Endothelial cell of umbilical vein (primary cell): ENCODE results near the gene KIF5C. TPM values are rescaled to one million over a fixed set of nuclear protein-coding genes. Genes with fewer than 3 reads are reported as not detected.

Experiments
- BruUV-seq: library from RNA; stranded (reverse); fragments of 400-500 nt; replicated peaks from 2 replicates; lab custom pipeline; 2021; lab: Mats Ljungman, UMichigan
- CTCF ChIA-PET: fragments of 300-600, 350-600 bp; sonication (Branson Sonifier 250); formaldehyde crosslinking; loops from one replicate; lab custom pipeline; 2021; ENCODE audit warnings: antibody characterized with exemption, inconsistent platforms; lab: Charles Lee
- POLR2A ChIA-PET: fragments of 300-600, 350-600 bp; sonication (Branson Sonifier 250); formaldehyde crosslinking; loops from one replicate; lab custom pipeline; 2021; ENCODE audit warnings: antibody characterized with exemption, inconsistent platforms; lab: Charles Lee
- DNase-seq: peaks from one replicate; pipeline ENCODE4 v3.0.0-alpha.2; 2011; ENCODE audit warnings: low read depth, low spot score
- FAIRE-seq: peaks from 2 replicates; lab custom pipeline; 2011; peaks lifted over from hg19 to GRCh38; lab: Jason Lieb, UNC
- H2AFZ ChIP-seq: 2 replicates; pipeline ENCODE4 v1.6.0; 2012; ENCODE audit warnings: low read depth, low read length, control low read depth, inconsistent platforms
- H3K27ac ChIP-seq: 2 replicates; pipeline ENCODE4 v1.5.1; 2011; ENCODE audit warnings: low read depth, mild to moderate bottlenecking, control low read depth, low read length, moderate library complexity; ENCODE audit not compliant: insufficient read depth
- H3K27me3 ChIP-seq, 2 experiments: 2 replicates each; pipeline versions ENCODE4 v1.6.0 to v1.6.1; 2011; ENCODE audit warnings: low read length in 2 of 2, mixed read lengths in 1 of 2; ENCODE audit not compliant: control insufficient read depth in 2 of 2, insufficient read depth in 2 of 2
- H3K36me3 ChIP-seq, 2 experiments: 2 replicates in 1 of 2; 3 replicates in 1 of 2; pipeline ENCODE4 v1.5.1; 2011; ENCODE audit warnings: low read length in 2 of 2, mild to moderate bottlenecking in 1 of 2, moderate library complexity in 1 of 2; ENCODE audit not compliant: control insufficient read depth in 2 of 2, insufficient read depth in 2 of 2; ENCODE audit errors: extremely low read depth in 1 of 2
- H3K4me1 ChIP-seq: 3 replicates; pipeline ENCODE4 v1.5.1; 2011; ENCODE audit warnings: mild to moderate bottlenecking, low read length; ENCODE audit not compliant: control insufficient read depth, insufficient read depth; ENCODE audit errors: extremely low read depth
- H3K4me2 ChIP-seq: 2 replicates; pipeline ENCODE4 v1.6.1; 2011; ENCODE audit warnings: low read length, control low read depth, mixed read lengths; ENCODE audit not compliant: insufficient read depth
- H3K4me3 ChIP-seq, 3 experiments: fragments of 200-600 bp in 1 of 3; sonication (generic), shearing (Covaris generic) in 1 of 3; replicated peaks in 1 of 3; 2 replicates each; pipeline ENCODE4 v1.5.1; 2011 to 2016; ENCODE audit warnings: control low read depth in 3 of 3, low read length in 3 of 3, mild to moderate bottlenecking in 2 of 3, inconsistent platforms in 1 of 3, low read depth in 1 of 3, moderate library complexity in 1 of 3; ENCODE audit not compliant: insufficient read depth in 1 of 3
- H3K79me2 ChIP-seq: 2 replicates; pipeline ENCODE4 v1.6.0; 2012; ENCODE audit warnings: low read length, inconsistent platforms; ENCODE audit not compliant: control insufficient read depth, insufficient read depth
- H3K9ac ChIP-seq: replicated peaks from 2 replicates; pipeline ENCODE3; 2011; ENCODE audit warnings: low read length, control low read depth; ENCODE audit not compliant: insufficient read depth; ENCODE audit errors: extremely low read depth
- H3K9me1 ChIP-seq: replicated peaks from 3 replicates; pipeline ENCODE4 v1.6.0; 2011; ENCODE audit warnings: mild to moderate bottlenecking, low read length; ENCODE audit not compliant: control insufficient read depth, insufficient read depth; ENCODE audit errors: extremely low read depth
- H3K9me3 ChIP-seq: replicated peaks from 2 replicates; pipeline ENCODE4 v1.5.1; 2012; ENCODE audit warnings: low read length, inconsistent platforms; ENCODE audit not compliant: control insufficient read depth, insufficient read depth
- H4K20me1 ChIP-seq: replicated peaks from 2 replicates; pipeline ENCODE3; 2011; ENCODE audit warnings: mild to moderate bottlenecking, low read length; ENCODE audit not compliant: control insufficient read depth, insufficient read depth; ENCODE audit errors: extremely low read depth
- EZH2 ChIP-seq: IDR thresholded peaks from 2 replicates; pipeline ENCODE4 v1.6.1; 2012; ENCODE audit warnings: borderline replicate concordance, low read depth, mild to moderate bottlenecking, moderate library complexity, low read length, inconsistent platforms; ENCODE audit not compliant: severe bottlenecking
- FOS ChIP-seq: IDR thresholded peaks from 2 replicates; pipeline ENCODE4 v1.6.1; 2011; ENCODE audit warnings: mild to moderate bottlenecking, low read length, moderate library complexity, borderline replicate concordance; ENCODE audit not compliant: insufficient read depth
- GATA2 ChIP-seq: IDR thresholded peaks from 2 replicates; pipeline ENCODE4 v1.7.0; 2011; ENCODE audit warnings: low read depth, mild to moderate bottlenecking, moderate library complexity, mixed read lengths, low read length; ENCODE audit not compliant: insufficient read length, insufficient read depth
- JUN ChIP-seq: IDR thresholded peaks from 2 replicates; pipeline ENCODE4 v1.6.1; 2011; ENCODE audit warnings: borderline replicate concordance, low read depth; ENCODE audit not compliant: insufficient read length, insufficient read depth
- MAX ChIP-seq: IDR thresholded peaks from 2 replicates; pipeline ENCODE4 v1.6.1; 2011; ENCODE audit not compliant: insufficient read depth, insufficient read length
- MYC ChIP-seq: IDR thresholded peaks from one replicate; pipeline ENCODE4 v1.6.1; 2011; ENCODE audit warnings: mild to moderate bottlenecking, low read depth, low read length
- POLR2A ChIP-seq: IDR thresholded peaks from 2 replicates; pipeline ENCODE4 v1.6.1; 2012; ENCODE audit warnings: low read depth, mild to moderate bottlenecking, control low read depth, low read length
- POLR2AphosphoS5 ChIP-seq: IDR thresholded peaks from 2 replicates; pipeline ENCODE4 v1.6.1; 2012; ENCODE audit warnings: low read depth, mild to moderate bottlenecking, control low read depth, low read length, moderate library complexity; ENCODE audit not compliant: insufficient read depth
- dilution Hi-C: fragments of 300-500 bp; cut with MboI; formaldehyde crosslinking; loops from one replicate; pipeline ENCODE4 v1.15.0; 2019; ENCODE audit warnings: low sequenced_read_pairs; ENCODE audit not compliant: extremely low pct_ligation_motif_present
- intact Hi-C: fragments of 100-400 bp; cut with micrococcal nuclease; formaldehyde crosslinking; loops from one replicate; pipeline ENCODE4 v1.10.0; 2022
- polyA plus RNA-seq, 4 experiments: library from polyadenylated mRNA; depleted of rRNA in 3 of 4; stranded (reverse) in 3 of 4; unstranded in 1 of 4; fragments of >200 nt; gene quantifications; 2 replicates each; pipeline versions ENCODE4 v1.2.1 to v1.2.3, GENCODE V29; 2011 to 2012; ENCODE audit warnings: missing spikeins in 1 of 4
- total RNA-seq: library from RNA; stranded (reverse); gene quantifications from 2 replicates; pipeline ENCODE4 v1.2.3, GENCODE V29; 2021
- TF ChIP-seq, protein P1 (sequence below), 2 donors: IDR thresholded peaks; 1 replicate in 1 of 2; 2 replicates in 1 of 2; pipeline ENCODE4 v1.5.1; 2011; ENCODE audit warnings: low read length in 2 of 2, mild to moderate bottlenecking in 2 of 2, moderate library complexity in 2 of 2, control low read depth in 1 of 2, inconsistent platforms in 1 of 2, low read depth in 1 of 2; ENCODE audit not compliant: insufficient read depth in 1 of 2; ENCODE audit errors: extremely low read depth in 1 of 2

KIF5C gene
- total and polyA plus RNA-seq, 2 donors (not counting 3 experiments of a cell fraction or from before 2014, with no cell fraction given) = 0.01 to 0.55 TPM

DNA sequence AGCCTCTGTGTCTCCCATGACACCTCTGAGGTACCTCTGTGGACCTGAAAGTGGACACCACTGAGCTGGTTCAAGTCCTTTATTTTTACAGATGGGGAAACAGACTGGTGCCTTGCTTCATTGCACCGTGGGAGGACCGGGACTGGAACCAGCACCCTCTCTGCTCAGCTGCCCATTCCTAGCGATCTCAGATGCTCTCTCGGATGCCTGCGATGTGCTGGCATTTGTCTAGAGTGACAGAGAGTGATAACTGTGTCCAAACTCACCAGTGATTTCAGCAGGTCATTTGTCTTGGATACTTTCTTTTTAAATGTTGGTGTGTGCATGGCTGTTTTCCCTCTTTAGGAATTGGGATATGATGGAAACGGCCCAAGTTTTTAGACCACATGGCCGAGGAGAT lies 133.4 kb downstream of the KIF5C start:
- Histone ChIP-seq H3K27me3 (peaks cover 0 to 2% of the 10 kb centered on the region in 2 experiments), H3K79me2 (no peaks in the 10 kb centered on the region), H4K20me1 (no peaks in the 10 kb centered on the region), H3K36me3 (no peaks in the 10 kb centered on the region), H3K9me1 (no peaks in the 10 kb centered on the region), H3K9ac (no peak overlapping the region), H3K4me1 (no peaks in the 10 kb centered on the region), H3K9me3 (no peaks in the 10 kb centered on the region), H3K4me3 (no peak overlapping the region), H3K27ac (no peak overlapping the region), H3K4me2 (no peak overlapping the region), H2AFZ (no peak overlapping the region)
- dilution Hi-C loops = no loop called here
- ChIA-PET POLR2A (no interaction called here), CTCF (interaction anchor here (0.6 to 1.4 kb wide), 3 partner anchors 9 to 553 kb away, joined by 3 to 5 read pairs (median 3); no protein-coding TSS in a partner anchor)
- intact Hi-C loops = no loop called here
- DNase-seq (no peak), FAIRE-seq (no peak)
- no TSS peak for BruUV-seq
- TF ChIP-seq JUN (no peak), POLR2A (no peak), MAX (no peak), GATA2 (no peak), MYC (no peak), POLR2AphosphoS5 (no peak), EZH2 (no peak), FOS (no peak)
- TF ChIP-seq, protein P1, sequence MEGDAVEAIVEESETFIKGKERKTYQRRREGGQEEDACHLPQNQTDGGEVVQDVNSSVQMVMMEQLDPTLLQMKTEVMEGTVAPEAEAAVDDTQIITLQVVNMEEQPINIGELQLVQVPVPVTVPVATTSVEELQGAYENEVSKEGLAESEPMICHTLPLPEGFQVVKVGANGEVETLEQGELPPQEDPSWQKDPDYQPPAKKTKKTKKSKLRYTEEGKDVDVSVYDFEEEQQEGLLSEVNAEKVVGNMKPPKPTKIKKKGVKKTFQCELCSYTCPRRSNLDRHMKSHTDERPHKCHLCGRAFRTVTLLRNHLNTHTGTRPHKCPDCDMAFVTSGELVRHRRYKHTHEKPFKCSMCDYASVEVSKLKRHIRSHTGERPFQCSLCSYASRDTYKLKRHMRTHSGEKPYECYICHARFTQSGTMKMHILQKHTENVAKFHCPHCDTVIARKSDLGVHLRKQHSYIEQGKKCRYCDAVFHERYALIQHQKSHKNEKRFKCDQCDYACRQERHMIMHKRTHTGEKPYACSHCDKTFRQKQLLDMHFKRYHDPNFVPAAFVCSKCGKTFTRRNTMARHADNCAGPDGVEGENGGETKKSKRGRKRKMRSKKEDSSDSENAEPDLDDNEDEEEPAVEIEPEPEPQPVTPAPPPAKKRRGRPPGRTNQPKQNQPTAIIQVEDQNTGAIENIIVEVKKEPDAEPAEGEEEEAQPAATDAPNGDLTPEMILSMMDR (IDR thresholded peaks at IDR 0.05; ENCODE audit: extremely low read depth in 1 of 2, insufficient read depth in 1 of 2, low read depth in 1 of 2, low read length in 2 of 2) = no peak
